HEK293 (cell line): Measurements from ENCODE around the gene GLRA2.

Source experiments
- MZF1 ChIP-seq: fragments of 450-650 bp; formaldehyde crosslinking; IDR thresholded peaks from 2 replicates; pipeline ENCODE4 v1.5.1; 2017; ENCODE audit warnings: missing biosample characterization, missing genetic modification characterization, borderline replicate concordance
- SP3 ChIP-seq: fragments of 450-650 bp; formaldehyde crosslinking; IDR thresholded peaks from 2 replicates; pipeline ENCODE4 v1.5.1; 2016; ENCODE audit warnings: missing biosample characterization, missing genetic modification characterization
- ZNF473 ChIP-seq: fragments of 450-650 bp; formaldehyde crosslinking; IDR thresholded peaks from 2 replicates; pipeline ENCODE4 v1.5.1; 2017; ENCODE audit warnings: missing biosample characterization, missing genetic modification characterization
- TF ChIP-seq, protein P1 (sequence below): fragments of 450-650 bp; formaldehyde crosslinking; IDR thresholded peaks from 2 replicates; pipeline ENCODE4 v1.5.1; 2016; ENCODE audit warnings: missing biosample characterization, missing genetic modification characterization
- TF ChIP-seq, protein P2 (sequence below): fragments of 450-650 bp; formaldehyde crosslinking; IDR thresholded peaks from 2 replicates; pipeline ENCODE4 v1.5.1; 2016; ENCODE audit warnings: missing biosample characterization, missing genetic modification characterization

DNA sequence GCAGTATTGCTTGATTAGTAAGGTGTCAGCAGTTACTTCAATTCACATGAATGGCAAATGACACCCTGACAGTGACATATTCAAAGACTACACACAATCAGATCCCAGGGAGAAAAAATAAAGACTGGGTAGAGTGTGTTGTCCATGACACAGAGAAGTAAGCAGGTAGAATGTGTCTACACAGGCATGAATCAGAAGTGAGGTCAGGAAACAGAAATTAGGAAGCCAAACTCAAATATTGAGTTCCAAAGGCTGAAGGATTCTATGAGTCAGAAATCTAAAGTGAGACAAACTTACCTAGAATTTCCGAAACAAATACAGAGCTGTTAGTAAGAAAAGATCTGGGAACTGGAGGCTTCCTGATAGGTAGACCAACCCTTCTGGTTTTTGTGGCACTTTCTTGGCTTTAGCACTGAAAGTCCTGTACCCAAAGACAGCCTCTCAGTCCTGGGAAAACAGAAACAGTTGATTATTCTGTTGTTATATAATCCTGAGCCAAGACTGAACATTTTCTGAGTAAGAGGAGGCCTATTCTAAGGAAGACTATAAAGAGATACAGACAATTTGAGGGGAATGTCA lies 24.3 kb upstream of the GLRA2 start:
- TF ChIP-seq, protein P1, sequence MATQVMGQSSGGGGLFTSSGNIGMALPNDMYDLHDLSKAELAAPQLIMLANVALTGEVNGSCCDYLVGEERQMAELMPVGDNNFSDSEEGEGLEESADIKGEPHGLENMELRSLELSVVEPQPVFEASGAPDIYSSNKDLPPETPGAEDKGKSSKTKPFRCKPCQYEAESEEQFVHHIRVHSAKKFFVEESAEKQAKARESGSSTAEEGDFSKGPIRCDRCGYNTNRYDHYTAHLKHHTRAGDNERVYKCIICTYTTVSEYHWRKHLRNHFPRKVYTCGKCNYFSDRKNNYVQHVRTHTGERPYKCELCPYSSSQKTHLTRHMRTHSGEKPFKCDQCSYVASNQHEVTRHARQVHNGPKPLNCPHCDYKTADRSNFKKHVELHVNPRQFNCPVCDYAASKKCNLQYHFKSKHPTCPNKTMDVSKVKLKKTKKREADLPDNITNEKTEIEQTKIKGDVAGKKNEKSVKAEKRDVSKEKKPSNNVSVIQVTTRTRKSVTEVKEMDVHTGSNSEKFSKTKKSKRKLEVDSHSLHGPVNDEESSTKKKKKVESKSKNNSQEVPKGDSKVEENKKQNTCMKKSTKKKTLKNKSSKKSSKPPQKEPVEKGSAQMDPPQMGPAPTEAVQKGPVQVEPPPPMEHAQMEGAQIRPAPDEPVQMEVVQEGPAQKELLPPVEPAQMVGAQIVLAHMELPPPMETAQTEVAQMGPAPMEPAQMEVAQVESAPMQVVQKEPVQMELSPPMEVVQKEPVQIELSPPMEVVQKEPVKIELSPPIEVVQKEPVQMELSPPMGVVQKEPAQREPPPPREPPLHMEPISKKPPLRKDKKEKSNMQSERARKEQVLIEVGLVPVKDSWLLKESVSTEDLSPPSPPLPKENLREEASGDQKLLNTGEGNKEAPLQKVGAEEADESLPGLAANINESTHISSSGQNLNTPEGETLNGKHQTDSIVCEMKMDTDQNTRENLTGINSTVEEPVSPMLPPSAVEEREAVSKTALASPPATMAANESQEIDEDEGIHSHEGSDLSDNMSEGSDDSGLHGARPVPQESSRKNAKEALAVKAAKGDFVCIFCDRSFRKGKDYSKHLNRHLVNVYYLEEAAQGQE = no peak
- TF ChIP-seq, protein P2, sequence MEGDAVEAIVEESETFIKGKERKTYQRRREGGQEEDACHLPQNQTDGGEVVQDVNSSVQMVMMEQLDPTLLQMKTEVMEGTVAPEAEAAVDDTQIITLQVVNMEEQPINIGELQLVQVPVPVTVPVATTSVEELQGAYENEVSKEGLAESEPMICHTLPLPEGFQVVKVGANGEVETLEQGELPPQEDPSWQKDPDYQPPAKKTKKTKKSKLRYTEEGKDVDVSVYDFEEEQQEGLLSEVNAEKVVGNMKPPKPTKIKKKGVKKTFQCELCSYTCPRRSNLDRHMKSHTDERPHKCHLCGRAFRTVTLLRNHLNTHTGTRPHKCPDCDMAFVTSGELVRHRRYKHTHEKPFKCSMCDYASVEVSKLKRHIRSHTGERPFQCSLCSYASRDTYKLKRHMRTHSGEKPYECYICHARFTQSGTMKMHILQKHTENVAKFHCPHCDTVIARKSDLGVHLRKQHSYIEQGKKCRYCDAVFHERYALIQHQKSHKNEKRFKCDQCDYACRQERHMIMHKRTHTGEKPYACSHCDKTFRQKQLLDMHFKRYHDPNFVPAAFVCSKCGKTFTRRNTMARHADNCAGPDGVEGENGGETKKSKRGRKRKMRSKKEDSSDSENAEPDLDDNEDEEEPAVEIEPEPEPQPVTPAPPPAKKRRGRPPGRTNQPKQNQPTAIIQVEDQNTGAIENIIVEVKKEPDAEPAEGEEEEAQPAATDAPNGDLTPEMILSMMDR = no peak
- no peak for TF ChIP-seq MZF1
- TF ChIP-seq SP3 (tag by site-specific recombination) = no peak
- TF ChIP-seq ZNF473 (tag by site-specific recombination) = no peak
